Measurements from ENCODE around the gene HDAC4. TPM values are rescaled to one million over a fixed set of nuclear protein-coding genes. Genes with fewer than 3 reads are reported as not detected.

The HDAC4 gene
- total and polyA plus RNA-seq, 2 donors from 2014 or later: 2.2 to 56.8 TPM

DNA sequence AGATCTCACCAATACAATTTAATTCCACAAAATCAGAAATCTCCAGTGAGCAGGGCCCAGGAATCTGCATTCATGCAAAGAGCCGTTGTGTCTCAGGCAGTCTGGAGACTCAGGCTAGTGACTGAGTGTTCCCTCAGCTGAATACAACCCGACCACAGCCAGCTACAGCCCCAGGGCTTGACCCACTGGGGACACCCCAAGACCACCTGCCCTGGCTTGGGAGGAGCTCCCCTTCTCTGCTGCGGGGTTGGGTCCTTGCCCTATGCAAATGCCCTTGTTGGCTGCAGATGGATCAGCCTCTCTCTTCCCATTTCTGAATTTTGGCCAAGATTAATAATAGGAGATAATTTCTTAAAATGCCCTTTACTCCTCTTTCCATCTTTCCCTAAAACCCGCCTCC is 395.2 kb downstream of the HDAC4 start:
- H3K36me3 ChIP-seq (ENCODE audit: control insufficient read depth in 2 of 3, insufficient read depth in 3 of 3, low read length in 3 of 3): no peaks in the 10 kb centered on the region
- FAIRE-seq: no peak
- DNase-seq: peak in 1 of 5 donors; percentile 36
- intact Hi-C loops (cut with DNase I): no loop called here
- H3K4me3 ChIP-seq (ENCODE audit: low read length in 3 of 3): no peak overlapping the region
- no peak overlapping the region for H3K27ac ChIP-seq (ENCODE audit: low read depth in 2 of 2, low read length in 2 of 2)
- H3K9ac ChIP-seq (ENCODE audit: low read length in 3 of 3): no peak overlapping the region
- H3K4me1 ChIP-seq (ENCODE audit: control insufficient read depth in 2 of 3, insufficient read depth in 2 of 3, low read depth in 1 of 3, low read length in 3 of 3): no peaks in the 10 kb centered on the region
- H3K27me3 ChIP-seq (ENCODE audit: control insufficient read depth, insufficient read depth, low read length): no peaks in the 10 kb centered on the region
- TF ChIP-seq, protein P1, sequence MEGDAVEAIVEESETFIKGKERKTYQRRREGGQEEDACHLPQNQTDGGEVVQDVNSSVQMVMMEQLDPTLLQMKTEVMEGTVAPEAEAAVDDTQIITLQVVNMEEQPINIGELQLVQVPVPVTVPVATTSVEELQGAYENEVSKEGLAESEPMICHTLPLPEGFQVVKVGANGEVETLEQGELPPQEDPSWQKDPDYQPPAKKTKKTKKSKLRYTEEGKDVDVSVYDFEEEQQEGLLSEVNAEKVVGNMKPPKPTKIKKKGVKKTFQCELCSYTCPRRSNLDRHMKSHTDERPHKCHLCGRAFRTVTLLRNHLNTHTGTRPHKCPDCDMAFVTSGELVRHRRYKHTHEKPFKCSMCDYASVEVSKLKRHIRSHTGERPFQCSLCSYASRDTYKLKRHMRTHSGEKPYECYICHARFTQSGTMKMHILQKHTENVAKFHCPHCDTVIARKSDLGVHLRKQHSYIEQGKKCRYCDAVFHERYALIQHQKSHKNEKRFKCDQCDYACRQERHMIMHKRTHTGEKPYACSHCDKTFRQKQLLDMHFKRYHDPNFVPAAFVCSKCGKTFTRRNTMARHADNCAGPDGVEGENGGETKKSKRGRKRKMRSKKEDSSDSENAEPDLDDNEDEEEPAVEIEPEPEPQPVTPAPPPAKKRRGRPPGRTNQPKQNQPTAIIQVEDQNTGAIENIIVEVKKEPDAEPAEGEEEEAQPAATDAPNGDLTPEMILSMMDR (IDR thresholded peaks at IDR 0.05; ENCODE audit: borderline replicate concordance, extremely low read depth, insufficient read depth): no peak
- H3K9me3 ChIP-seq (ENCODE audit: control insufficient read depth in 2 of 3, insufficient read depth in 1 of 3, low read length in 3 of 3): peaks cover 0 to 3% (median 0%) of the 10 kb centered on the region in 3 donors

DNA sequence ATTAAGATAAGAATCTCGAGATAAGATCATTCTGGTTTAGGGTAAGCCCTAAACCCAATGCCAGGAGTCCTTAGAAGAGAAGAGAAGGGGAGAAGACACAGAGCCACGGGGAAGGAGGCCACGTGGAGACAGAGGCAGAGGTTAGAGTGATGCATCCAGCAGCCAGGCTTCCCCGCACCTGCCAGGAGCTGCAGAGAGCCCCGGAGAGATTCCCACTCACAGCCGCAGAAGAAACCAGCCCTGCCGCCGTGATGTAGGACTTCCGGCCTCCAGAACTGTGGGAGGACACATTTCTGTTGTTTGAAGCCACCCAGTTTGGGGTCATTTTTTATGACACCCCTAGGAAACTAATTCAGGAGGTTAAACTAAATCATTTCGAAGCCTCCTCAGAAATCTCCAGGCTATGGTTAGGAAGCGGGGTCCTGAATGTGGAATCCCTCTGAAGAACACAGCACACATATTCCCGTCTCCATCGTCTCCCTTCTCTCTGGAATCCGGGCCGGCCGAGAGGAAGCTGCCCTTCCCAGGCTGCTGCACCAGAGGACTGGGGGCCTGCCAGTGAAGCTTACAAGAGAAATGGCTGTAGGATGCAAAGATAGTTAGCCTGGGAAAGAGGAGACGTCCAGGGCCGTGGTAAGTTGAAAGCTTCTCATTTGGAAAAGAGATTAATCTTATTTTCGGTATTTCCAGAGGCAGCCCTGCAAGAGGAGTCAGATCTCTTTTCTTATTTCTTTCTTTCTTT is 396.4 kb downstream of the HDAC4 start:
- TF ChIP-seq, protein P1 (IDR thresholded peaks at IDR 0.05; ENCODE audit: borderline replicate concordance, extremely low read depth, insufficient read depth): no peak
- intact Hi-C loops (cut with DNase I): no loop called here
- Histone ChIP-seq H3K4me3 (ENCODE audit: low read length in 3 of 3) (no peak overlapping the region), H3K9ac (ENCODE audit: low read length in 3 of 3) (no peak overlapping the region), H3K4me1 (ENCODE audit: control insufficient read depth in 2 of 3, insufficient read depth in 2 of 3, low read depth in 1 of 3, low read length in 3 of 3) (no peaks in the 10 kb centered on the region), H3K27ac (ENCODE audit: low read depth in 2 of 2, low read length in 2 of 2) (no peak overlapping the region), H3K36me3 (ENCODE audit: control insufficient read depth in 2 of 3, insufficient read depth in 3 of 3, low read length in 3 of 3) (no peaks in the 10 kb centered on the region), H3K27me3 (ENCODE audit: control insufficient read depth, insufficient read depth, low read length) (no peaks in the 10 kb centered on the region), H3K9me3 (ENCODE audit: control insufficient read depth in 2 of 3, insufficient read depth in 1 of 3, low read length in 3 of 3) (peaks cover 0 to 3% (median 0%) of the 10 kb centered on the region in 3 donors)
- FAIRE-seq: no peak
- peak in 2 of 5 donors; percentile 23 to 57 for DNase-seq

DNA sequence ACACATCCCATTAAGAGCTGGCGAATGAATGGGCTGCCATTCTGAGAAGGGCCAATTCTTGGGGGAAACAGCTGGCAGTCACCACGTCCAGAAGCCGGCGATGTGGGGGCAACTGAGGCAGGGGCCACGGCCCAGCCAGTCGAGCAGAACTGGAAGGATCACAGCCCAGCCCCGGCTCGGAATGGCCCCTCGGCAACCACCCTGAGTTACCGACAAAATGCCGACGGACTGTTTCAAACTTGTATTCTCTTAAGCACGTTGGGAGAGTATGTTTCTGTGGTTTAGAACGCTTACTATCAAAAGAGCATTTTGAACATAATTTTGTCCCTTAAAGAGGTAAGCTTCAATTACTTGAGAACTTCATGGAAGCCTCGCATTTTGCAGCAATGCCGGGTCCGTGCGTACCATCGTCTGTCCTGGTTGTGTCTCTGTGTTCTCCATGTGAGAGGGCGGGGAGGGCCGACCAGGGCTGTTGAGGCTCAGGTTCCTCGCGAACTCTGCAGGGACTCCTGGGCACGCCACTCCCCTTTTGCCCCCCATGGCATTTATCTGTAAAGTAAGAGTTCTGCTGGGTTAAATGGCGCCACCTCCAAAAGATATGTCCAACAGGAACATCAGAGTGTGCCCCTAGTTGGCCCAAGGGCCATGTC is 397.1 kb downstream of the HDAC4 start:
- Histone ChIP-seq H3K36me3 (ENCODE audit: control insufficient read depth in 2 of 3, insufficient read depth in 3 of 3, low read length in 3 of 3) (no peaks in the 10 kb centered on the region), H3K27me3 (ENCODE audit: control insufficient read depth, insufficient read depth, low read length) (no peaks in the 10 kb centered on the region), H3K27ac (ENCODE audit: low read depth in 2 of 2, low read length in 2 of 2) (no peak overlapping the region), H3K4me1 (ENCODE audit: control insufficient read depth in 2 of 3, insufficient read depth in 2 of 3, low read depth in 1 of 3, low read length in 3 of 3) (peaks cover 0 to 4% (median 0%) of the 10 kb centered on the region in 3 donors), H3K4me3 (ENCODE audit: low read length in 3 of 3) (no peak overlapping the region), H3K9me3 (ENCODE audit: control insufficient read depth in 2 of 3, insufficient read depth in 1 of 3, low read length in 3 of 3) (peaks cover 0 to 3% (median 0%) of the 10 kb centered on the region in 3 donors), H3K9ac (ENCODE audit: low read length in 3 of 3) (no peak overlapping the region)
- DNase-seq: peak in 1 of 5 donors; percentile 45
- FAIRE-seq: no peak
- TF ChIP-seq, protein P1 (IDR thresholded peaks at IDR 0.05; ENCODE audit: borderline replicate concordance, extremely low read depth, insufficient read depth): no peak
- intact Hi-C loops (cut with DNase I): no loop called here
